Nephron (organoid): ENCODE results near the gene PRPF19.

Experiments
- H3K27ac Mint-ChIP-seq, 3 experiments: 2 replicates each; pipeline ENCODE4 v1.8.0; 2020; ENCODE audit warnings: mixed read lengths in 3 of 3, mild to moderate bottlenecking in 2 of 3, moderate library complexity in 1 of 3
- H3K27me3 Mint-ChIP-seq: 2 replicates; pipeline ENCODE4 v1.8.0; 2021; ENCODE audit warnings: low read depth, mild to moderate bottlenecking, moderate library complexity, mixed read lengths
- H3K36me3 Mint-ChIP-seq: 2 replicates; pipeline ENCODE4 v1.8.0; 2020; ENCODE audit warnings: low read depth, mixed read lengths
- H3K4me1 Mint-ChIP-seq: 2 replicates; pipeline ENCODE4 v1.8.0; 2020; ENCODE audit warnings: mixed read lengths
- H3K4me3 Mint-ChIP-seq, 3 experiments: 2 replicates each; pipeline ENCODE4 v1.8.0; 2020; ENCODE audit warnings: mild to moderate bottlenecking in 3 of 3, mixed read lengths in 3 of 3, moderate library complexity in 2 of 3
- H3K9me3 Mint-ChIP-seq: 2 replicates; pipeline ENCODE4 v1.8.0; 2020; ENCODE audit warnings: mixed read lengths
- TF ChIP-seq, protein P1 (sequence below), 3 experiments: fragments of 200-600 bp; sonication (generic); IDR thresholded peaks; one replicate each; pipeline ENCODE4 v1.5.0; 2021; ENCODE audit warnings: antibody characterized with exemption in 3 of 3; ENCODE audit not compliant: unreplicated experiment in 3 of 3

The PRPF19 gene

DNA sequence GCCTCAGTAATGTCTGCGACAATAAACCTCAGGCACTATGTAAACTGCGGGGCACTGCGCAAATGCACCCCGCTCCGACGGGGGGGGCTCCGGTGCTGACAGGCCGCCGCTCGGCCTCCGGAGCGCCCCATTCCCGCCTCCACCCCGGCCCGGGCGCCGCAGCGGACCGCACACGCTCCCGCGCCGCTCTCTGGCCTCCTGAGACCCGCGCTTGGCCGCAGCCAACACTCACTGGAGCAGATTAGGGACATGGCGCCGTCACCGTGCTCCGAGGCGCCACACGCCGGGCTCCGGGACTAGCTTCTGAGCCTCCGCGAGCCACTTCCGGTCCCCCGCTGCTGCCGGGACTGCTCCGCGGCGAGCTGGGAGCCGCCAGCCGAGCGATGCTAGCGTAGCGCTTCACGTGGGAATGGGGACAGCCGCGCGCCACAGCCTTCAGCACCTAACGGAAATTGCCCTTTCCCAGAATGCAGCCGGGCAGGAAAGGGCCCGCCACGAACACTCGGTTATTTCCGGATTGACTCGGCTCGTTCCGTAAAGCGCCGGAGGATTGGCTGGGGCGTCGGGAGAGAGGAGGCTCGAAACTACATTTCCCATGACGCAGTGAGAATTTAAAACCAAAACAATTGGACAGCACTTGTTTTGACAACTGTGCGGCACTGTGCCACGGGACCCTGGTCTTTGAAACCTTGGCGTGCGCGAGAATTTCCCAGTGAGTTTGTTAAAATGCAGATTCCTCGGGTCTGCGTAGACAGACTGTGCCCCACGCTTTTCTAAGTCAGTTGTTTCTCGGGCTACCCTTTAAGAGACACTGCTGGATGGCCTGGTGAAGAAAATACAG lies at the start of gene PRPF19:
Gene PRPF19 (minus strand): TSS at position 454 of the 841 bp plus-strand sequence. CDS start 203 bp downstream, at position 251.
- H3K27me3 Mint-ChIP-seq, result peaks cover 5% of the 10 kb centered on the region
- H3K27ac Mint-ChIP-seq, result peak within 1 kb of the TSS; percentile 82 to 95 (median 92)
- no peaks in the 10 kb centered on the region for H3K9me3 Mint-ChIP-seq
- peaks cover 32% of the 10 kb centered on the region for H3K4me1 Mint-ChIP-seq
- TF ChIP-seq, protein P1, sequence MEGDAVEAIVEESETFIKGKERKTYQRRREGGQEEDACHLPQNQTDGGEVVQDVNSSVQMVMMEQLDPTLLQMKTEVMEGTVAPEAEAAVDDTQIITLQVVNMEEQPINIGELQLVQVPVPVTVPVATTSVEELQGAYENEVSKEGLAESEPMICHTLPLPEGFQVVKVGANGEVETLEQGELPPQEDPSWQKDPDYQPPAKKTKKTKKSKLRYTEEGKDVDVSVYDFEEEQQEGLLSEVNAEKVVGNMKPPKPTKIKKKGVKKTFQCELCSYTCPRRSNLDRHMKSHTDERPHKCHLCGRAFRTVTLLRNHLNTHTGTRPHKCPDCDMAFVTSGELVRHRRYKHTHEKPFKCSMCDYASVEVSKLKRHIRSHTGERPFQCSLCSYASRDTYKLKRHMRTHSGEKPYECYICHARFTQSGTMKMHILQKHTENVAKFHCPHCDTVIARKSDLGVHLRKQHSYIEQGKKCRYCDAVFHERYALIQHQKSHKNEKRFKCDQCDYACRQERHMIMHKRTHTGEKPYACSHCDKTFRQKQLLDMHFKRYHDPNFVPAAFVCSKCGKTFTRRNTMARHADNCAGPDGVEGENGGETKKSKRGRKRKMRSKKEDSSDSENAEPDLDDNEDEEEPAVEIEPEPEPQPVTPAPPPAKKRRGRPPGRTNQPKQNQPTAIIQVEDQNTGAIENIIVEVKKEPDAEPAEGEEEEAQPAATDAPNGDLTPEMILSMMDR (IDR thresholded peaks at IDR 0.05; ENCODE audit: unreplicated experiment in 3 of 3), result no peak
- peak within 1 kb of the TSS; percentile 86 to 94 (median 90) for H3K4me3 Mint-ChIP-seq
- peaks cover 16% of the 10 kb centered on the region for H3K36me3 Mint-ChIP-seq

- Mint-ChIP-seq H3K9me3 (no peaks in the 10 kb centered on the region), H3K4me3 (no peak overlapping the region), H3K36me3 (no peaks in the 10 kb centered on the region), H3K27ac (no peak overlapping the region), H3K27me3 (peaks cover 10% of the 10 kb centered on the region), H3K4me1 (peaks cover 4% of the 10 kb centered on the region)
- TF ChIP-seq, protein P1 (IDR thresholded peaks at IDR 0.05; ENCODE audit: unreplicated experiment in 3 of 3), result no peak
Measured at GRCh38 chr11:60955571-60955970, 49.2 kb upstream of the PRPF19 start.

- TF ChIP-seq, protein P1 (IDR thresholded peaks at IDR 0.05; ENCODE audit: unreplicated experiment in 3 of 3), result no peak
- Mint-ChIP-seq H3K36me3 (no peaks in the 10 kb centered on the region), H3K4me1 (peaks cover 13% of the 10 kb centered on the region), H3K27me3 (peaks cover 18% of the 10 kb centered on the region), H3K9me3 (no peaks in the 10 kb centered on the region), H3K27ac (no peak overlapping the region), H3K4me3 (no peak overlapping the region)
Measured at GRCh38 chr11:60954421-60954820, 48.0 kb upstream of the PRPF19 start.

DNA sequence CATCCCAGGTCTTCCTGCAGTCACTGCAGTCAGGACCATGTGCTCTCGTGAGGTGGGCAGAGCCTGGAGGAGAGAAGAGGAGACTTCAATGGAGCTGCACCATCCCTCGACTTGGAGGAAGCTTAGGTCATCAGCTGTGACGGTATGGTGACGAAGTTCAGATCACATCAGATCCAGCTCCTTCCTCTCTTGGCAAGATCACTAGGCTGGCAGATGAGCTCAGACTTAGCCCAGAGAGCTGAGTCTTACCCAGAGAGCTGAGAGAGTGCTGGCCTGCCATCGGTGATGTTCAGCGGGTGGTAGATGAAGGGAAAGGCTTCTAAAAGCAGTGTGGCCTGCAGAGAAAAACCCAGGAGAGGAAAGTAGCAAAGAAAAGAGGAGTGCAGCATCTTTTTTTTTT lies 47.4 kb upstream of the PRPF19 start:
- peaks cover 18% of the 10 kb centered on the region for H3K4me1 Mint-ChIP-seq
- peak overlapping the region in 1 of 3 experiments; percentile 51 for H3K27ac Mint-ChIP-seq
- no peaks in the 10 kb centered on the region for H3K9me3 Mint-ChIP-seq
- TF ChIP-seq, protein P1 (IDR thresholded peaks at IDR 0.05; ENCODE audit: unreplicated experiment in 3 of 3), result no peak
- peaks cover 21% of the 10 kb centered on the region for H3K27me3 Mint-ChIP-seq
- no peaks in the 10 kb centered on the region for H3K36me3 Mint-ChIP-seq
- H3K4me3 Mint-ChIP-seq, result no peak overlapping the region

DNA sequence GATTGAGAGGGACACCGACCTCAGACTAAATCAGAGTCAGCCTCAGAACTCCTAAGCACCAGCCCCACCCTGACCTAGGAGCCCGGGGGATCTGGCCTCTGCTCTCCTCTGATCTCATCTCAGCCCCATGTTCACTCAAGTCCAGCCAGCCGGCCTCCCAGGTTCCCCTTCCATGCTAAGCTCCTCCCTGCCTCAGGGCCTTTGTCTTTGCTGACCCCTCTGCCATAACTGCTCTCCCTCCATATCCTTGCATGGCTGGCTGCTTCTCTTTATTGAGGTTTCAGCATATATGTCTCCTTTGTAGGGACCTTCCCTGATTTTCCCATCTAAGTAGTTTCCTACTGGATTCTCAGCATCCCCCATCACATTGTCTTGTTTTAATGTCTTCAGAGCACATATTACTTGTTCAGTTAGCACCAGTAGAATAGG lies 46.4 kb upstream of the PRPF19 start:
- Mint-ChIP-seq H3K27ac (peak overlapping the region in 2 of 3 experiments; percentile 41 to 92), H3K4me3 (peak overlapping the region; percentile 49 to 65 (median 55)), H3K27me3 (peaks cover 28% of the 10 kb centered on the region), H3K36me3 (no peaks in the 10 kb centered on the region), H3K4me1 (peaks cover 28% of the 10 kb centered on the region), H3K9me3 (no peaks in the 10 kb centered on the region)
- TF ChIP-seq, protein P1 (IDR thresholded peaks at IDR 0.05; ENCODE audit: unreplicated experiment in 3 of 3), result no peak
